ENCODE measurements around the gene CHRNE. TPM values are rescaled to one million over a fixed set of nuclear protein-coding genes. Genes with fewer than 3 reads are reported as not detected.

CHRNE gene
- total and polyA plus RNA-seq, 2 of the 13 experiments (the other 11 are each of a cell fraction or from before 2014, with no cell fraction given): 0.53 to 0.59 TPM

GRCh38 chr17:4949321-4950074 lies 46.6 kb upstream of the CHRNE start (continued):
- TF ChIP-seq, protein P1, sequence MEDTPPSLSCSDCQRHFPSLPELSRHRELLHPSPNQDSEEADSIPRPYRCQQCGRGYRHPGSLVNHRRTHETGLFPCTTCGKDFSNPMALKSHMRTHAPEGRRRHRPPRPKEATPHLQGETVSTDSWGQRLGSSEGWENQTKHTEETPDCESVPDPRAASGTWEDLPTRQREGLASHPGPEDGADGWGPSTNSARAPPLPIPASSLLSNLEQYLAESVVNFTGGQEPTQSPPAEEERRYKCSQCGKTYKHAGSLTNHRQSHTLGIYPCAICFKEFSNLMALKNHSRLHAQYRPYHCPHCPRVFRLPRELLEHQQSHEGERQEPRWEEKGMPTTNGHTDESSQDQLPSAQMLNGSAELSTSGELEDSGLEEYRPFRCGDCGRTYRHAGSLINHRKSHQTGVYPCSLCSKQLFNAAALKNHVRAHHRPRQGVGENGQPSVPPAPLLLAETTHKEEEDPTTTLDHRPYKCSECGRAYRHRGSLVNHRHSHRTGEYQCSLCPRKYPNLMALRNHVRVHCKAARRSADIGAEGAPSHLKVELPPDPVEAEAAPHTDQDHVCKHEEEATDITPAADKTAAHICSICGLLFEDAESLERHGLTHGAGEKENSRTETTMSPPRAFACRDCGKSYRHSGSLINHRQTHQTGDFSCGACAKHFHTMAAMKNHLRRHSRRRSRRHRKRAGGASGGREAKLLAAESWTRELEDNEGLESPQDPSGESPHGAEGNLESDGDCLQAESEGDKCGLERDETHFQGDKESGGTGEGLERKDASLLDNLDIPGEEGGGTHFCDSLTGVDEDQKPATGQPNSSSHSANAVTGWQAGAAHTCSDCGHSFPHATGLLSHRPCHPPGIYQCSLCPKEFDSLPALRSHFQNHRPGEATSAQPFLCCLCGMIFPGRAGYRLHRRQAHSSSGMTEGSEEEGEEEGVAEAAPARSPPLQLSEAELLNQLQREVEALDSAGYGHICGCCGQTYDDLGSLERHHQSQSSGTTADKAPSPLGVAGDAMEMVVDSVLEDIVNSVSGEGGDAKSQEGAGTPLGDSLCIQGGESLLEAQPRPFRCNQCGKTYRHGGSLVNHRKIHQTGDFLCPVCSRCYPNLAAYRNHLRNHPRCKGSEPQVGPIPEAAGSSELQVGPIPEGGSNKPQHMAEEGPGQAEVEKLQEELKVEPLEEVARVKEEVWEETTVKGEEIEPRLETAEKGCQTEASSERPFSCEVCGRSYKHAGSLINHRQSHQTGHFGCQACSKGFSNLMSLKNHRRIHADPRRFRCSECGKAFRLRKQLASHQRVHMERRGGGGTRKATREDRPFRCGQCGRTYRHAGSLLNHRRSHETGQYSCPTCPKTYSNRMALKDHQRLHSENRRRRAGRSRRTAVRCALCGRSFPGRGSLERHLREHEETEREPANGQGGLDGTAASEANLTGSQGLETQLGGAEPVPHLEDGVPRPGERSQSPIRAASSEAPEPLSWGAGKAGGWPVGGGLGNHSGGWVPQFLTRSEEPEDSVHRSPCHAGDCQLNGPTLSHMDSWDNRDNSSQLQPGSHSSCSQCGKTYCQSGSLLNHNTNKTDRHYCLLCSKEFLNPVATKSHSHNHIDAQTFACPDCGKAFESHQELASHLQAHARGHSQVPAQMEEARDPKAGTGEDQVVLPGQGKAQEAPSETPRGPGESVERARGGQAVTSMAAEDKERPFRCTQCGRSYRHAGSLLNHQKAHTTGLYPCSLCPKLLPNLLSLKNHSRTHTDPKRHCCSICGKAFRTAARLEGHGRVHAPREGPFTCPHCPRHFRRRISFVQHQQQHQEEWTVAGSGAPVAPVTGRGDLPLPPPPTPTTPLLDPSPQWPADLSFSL (CRISPR knock-in tag; IDR thresholded peaks at IDR 0.05): no peak
- TF ChIP-seq MNT (IDR thresholded peaks at IDR 0.05) (peak; percentile 30; the same call in 1 of the 2 replicates), NKX3-1 (CRISPR knock-in tag; IDR thresholded peaks at IDR 0.05) (no peak), ZNF296 (CRISPR knock-in tag; conservative IDR thresholded peaks at IDR 0.05) (no peak), ZSCAN25 (CRISPR knock-in tag; IDR thresholded peaks at IDR 0.05) (peak; percentile 99), STAG1 (CRISPR knock-in tag; IDR thresholded peaks at IDR 0.05) (no peak), SP4 (CRISPR knock-in tag; IDR thresholded peaks at IDR 0.05) (peak; percentile 38; the same call in 1 of the 2 replicates), ZNF317 (CRISPR knock-in tag; IDR thresholded peaks at IDR 0.05) (no peak), ATF7 (IDR thresholded peaks at IDR 0.05) (no peak), ATF7 (CRISPR knock-in tag; IDR thresholded peaks at IDR 0.05) (no peak), FOXJ3 (CRISPR knock-in tag; IDR thresholded peaks at IDR 0.05; ENCODE audit: borderline replicate concordance) (no peak), ZNF230 (CRISPR knock-in tag; IDR thresholded peaks at IDR 0.05) (peak; percentile 85), TBX2 (CRISPR knock-in tag; IDR thresholded peaks at IDR 0.05; ENCODE audit: borderline replicate concordance) (peak; percentile 60; the same call in 1 of the 2 replicates), HOXA5 (CRISPR knock-in tag; IDR thresholded peaks at IDR 0.05) (peak; percentile 51; the same call in 1 of the 2 replicates), CENPBD1 (CRISPR knock-in tag; IDR thresholded peaks at IDR 0.05; ENCODE audit: borderline replicate concordance, low read depth) (no peak; the same call in 1 of the 2 replicates), ZNF737 (CRISPR knock-in tag; IDR thresholded peaks at IDR 0.05; ENCODE audit: borderline replicate concordance) (no peak)
- TF ChIP-seq, protein P2, sequence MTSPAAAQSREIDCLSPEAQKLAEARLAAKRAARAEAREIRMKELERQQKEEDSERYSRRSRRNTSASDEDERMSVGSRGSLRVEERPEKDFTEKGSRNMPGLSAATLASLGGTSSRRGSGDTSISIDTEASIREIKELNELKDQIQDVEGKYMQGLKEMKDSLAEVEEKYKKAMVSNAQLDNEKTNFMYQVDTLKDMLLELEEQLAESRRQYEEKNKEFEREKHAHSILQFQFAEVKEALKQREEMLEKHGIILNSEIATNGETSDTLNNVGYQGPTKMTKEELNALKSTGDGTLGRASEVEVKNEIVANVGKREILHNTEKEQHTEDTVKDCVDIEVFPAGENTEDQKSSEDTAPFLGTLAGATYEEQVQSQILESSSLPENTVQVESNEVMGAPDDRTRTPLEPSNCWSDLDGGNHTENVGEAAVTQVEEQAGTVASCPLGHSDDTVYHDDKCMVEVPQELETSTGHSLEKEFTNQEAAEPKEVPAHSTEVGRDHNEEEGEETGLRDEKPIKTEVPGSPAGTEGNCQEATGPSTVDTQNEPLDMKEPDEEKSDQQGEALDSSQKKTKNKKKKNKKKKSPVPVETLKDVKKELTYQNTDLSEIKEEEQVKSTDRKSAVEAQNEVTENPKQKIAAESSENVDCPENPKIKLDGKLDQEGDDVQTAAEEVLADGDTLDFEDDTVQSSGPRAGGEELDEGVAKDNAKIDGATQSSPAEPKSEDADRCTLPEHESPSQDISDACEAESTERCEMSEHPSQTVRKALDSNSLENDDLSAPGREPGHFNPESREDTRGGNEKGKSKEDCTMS (CRISPR knock-in tag; conservative IDR thresholded peaks at IDR 0.05): no peak
